HL-60 (cell line): Measurements from ENCODE around the gene KDM4C.

ENCODE experiments used
- CTCF ChIP-seq: IDR thresholded peaks from one replicate; pipeline ENCODE4 v1.5.1; 2011; ENCODE audit warnings: low read length, control low read depth, inconsistent platforms; ENCODE audit not compliant: insufficient read depth
- POLR2AphosphoS5 ChIP-seq: IDR thresholded peaks from 2 replicates; pipeline ENCODE4 v1.6.1; 2012; ENCODE audit warnings: low read depth
- TF ChIP-seq, protein P1 (sequence below): IDR thresholded peaks from 2 replicates; pipeline ENCODE4 v1.6.1; 2012; ENCODE audit warnings: low read depth; ENCODE audit not compliant: insufficient replicate concordance

DNA sequence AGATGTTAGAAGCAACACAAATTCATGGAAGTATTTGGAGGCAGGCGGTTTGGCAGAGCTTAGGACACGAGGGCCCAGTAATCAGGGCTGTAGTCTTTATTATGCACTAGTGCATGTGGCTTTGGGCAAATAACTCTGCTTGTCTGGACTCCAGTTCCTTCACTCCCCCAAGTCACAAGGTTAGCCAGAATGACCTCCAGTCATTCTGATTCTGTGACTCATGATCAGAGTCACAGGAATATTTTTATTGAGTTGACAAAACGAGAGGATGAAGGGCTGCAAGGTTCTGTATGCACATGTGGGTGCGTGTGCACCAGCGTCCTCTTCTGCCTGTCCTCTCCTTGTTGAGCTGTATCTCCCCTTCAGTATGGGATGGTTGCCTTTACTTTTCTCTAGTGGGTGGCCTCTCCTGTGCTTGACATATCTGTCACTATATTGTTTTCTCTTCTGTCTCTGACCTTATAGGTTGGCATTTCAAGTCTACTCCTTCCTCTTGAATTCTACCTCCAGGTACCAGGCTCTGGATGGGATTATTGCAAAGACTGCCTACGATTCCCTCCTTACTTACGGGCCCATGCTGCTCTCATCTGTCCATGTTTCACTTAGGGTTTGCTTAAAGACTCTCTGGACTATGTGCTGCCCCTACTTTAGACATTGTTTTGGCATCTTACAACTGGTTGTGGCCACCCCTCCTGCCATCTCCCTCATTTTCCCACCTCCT, 94.6 kb downstream of the KDM4C start:
- TF ChIP-seq POLR2AphosphoS5 (no peak), CTCF (no peak)
- TF ChIP-seq, protein P1, sequence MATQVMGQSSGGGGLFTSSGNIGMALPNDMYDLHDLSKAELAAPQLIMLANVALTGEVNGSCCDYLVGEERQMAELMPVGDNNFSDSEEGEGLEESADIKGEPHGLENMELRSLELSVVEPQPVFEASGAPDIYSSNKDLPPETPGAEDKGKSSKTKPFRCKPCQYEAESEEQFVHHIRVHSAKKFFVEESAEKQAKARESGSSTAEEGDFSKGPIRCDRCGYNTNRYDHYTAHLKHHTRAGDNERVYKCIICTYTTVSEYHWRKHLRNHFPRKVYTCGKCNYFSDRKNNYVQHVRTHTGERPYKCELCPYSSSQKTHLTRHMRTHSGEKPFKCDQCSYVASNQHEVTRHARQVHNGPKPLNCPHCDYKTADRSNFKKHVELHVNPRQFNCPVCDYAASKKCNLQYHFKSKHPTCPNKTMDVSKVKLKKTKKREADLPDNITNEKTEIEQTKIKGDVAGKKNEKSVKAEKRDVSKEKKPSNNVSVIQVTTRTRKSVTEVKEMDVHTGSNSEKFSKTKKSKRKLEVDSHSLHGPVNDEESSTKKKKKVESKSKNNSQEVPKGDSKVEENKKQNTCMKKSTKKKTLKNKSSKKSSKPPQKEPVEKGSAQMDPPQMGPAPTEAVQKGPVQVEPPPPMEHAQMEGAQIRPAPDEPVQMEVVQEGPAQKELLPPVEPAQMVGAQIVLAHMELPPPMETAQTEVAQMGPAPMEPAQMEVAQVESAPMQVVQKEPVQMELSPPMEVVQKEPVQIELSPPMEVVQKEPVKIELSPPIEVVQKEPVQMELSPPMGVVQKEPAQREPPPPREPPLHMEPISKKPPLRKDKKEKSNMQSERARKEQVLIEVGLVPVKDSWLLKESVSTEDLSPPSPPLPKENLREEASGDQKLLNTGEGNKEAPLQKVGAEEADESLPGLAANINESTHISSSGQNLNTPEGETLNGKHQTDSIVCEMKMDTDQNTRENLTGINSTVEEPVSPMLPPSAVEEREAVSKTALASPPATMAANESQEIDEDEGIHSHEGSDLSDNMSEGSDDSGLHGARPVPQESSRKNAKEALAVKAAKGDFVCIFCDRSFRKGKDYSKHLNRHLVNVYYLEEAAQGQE = no peak
